Measurements from ENCODE around the gene PHACTR2.

PHACTR2 gene

GRCh38 chr6:143773506-143774150 is 95.9 kb downstream of the PHACTR2 start:
- DNase-seq (ENCODE audit: low read depth, low spot score), result no peak
- in situ Hi-C loops (cut with HindIII; ENCODE audit: low sequenced_read_pairs), result no loop called here
- TF ChIP-seq CTCF (IDR thresholded peaks at IDR 0.05; ENCODE audit: low read depth, low read length), result no peak
- H3K4me3 ChIP-seq (ENCODE audit: low read depth, low read length), result no peak overlapping the region

DNA sequence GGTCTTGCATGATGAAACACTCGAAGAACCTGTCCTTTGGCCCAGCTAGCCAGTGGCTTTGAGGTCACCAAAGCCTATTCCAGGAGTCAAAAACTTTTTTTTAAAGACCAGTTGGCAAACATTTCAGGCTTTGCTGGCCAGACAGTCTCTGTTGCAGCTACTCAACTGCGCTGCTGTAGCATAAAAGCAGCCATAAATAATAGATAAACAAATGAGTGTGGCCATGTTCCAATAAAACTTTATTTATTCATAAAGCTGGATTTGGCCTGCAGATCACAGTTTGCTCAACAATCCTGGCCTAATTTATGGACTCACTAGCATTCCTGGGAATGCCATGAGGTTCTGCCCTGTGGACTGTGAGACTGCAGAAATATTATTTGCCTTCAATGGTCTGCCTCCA is 96.6 kb downstream of the PHACTR2 start:
- in situ Hi-C loops (cut with HindIII; ENCODE audit: low sequenced_read_pairs), result no loop called here
- TF ChIP-seq CTCF (IDR thresholded peaks at IDR 0.05; ENCODE audit: low read depth, low read length), result no peak
- H3K4me3 ChIP-seq (ENCODE audit: low read depth, low read length), result no peak overlapping the region
- no peak for DNase-seq (ENCODE audit: low read depth, low spot score)

DNA sequence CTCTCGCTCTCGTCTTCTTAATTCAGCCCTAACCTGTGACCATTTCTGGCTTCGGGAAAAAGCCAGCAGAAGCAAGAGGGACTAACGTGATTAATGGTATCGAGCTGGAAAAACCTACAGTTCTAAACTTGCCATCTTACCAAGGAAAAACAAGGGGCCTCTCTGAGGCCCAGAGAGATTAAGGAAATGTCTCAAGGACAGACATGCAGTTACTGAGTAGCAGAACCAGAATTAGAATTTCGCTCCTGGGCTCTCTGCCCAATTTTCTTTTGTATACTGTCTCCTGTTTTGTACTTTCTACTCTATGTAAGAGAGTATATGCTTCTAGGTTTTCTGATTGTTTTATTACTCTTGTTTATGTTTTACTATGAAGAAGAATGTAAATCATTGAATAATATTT is 97.6 kb downstream of the PHACTR2 start:
- DNase-seq (ENCODE audit: low read depth, low spot score), result no peak
- H3K4me3 ChIP-seq (ENCODE audit: low read depth, low read length), result no peak overlapping the region
- in situ Hi-C loops (cut with HindIII; ENCODE audit: low sequenced_read_pairs), result no loop called here
- TF ChIP-seq CTCF (IDR thresholded peaks at IDR 0.05; ENCODE audit: low read depth, low read length), result no peak

GRCh38 chr6:143778926-143779325 is 101.2 kb downstream of the PHACTR2 start:
- in situ Hi-C loops (cut with HindIII; ENCODE audit: low sequenced_read_pairs), result no loop called here

DNA sequence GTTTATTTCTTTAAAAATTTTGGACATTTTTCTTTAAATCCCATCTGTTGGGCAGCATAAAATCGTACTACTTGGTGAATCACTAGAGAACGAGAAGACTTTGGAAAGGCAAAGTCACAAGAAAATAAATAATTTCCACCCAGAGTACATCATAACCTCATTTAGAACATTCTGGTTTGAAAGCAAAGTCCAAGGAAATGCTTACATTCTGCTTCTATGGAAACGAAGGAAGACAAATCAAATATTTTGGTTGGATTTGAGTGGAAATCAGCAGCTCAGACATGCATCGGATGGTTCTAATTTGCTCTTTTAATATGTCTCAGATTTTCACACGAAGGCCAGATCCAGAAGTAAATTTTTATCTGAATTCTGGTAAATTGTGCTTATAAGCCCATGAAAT is 104.7 kb downstream of the PHACTR2 start:
- DNase-seq (ENCODE audit: low read depth, low spot score), result peak; percentile 44
- TF ChIP-seq CTCF (IDR thresholded peaks at IDR 0.05; ENCODE audit: low read depth, low read length), result no peak
- no peak overlapping the region for H3K4me3 ChIP-seq (ENCODE audit: low read depth, low read length)
- in situ Hi-C loops (cut with HindIII; ENCODE audit: low sequenced_read_pairs), result no loop called here

More at GRCh38 chr6:143778926-143779325, 101.2 kb downstream of the PHACTR2 start:
- TF ChIP-seq CTCF (IDR thresholded peaks at IDR 0.05; ENCODE audit: low read depth, low read length), result no peak
- DNase-seq (ENCODE audit: low read depth, low spot score), result no peak
- no peak overlapping the region for H3K4me3 ChIP-seq (ENCODE audit: low read depth, low read length)

DNA sequence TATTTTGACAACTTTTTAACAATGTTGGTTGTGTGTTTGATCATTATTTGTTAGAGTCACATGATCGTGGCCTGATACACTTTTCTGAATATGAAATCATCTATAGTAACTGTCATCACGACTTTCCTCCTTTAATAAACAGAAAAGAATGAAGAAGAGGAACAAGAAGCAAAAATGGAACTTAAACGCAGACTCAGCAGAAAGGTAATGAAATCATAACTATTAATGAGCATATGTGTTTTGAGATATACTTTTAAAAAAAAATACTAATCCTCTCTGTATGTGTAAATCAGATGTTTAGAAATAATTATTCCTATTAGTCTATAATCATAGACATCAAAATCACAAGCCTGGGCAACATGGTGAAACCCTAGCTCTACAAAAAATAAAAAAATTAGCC is 105.3 kb downstream of the PHACTR2 start:
- no peak for TF ChIP-seq CTCF (IDR thresholded peaks at IDR 0.05; ENCODE audit: low read depth, low read length)
- H3K4me3 ChIP-seq (ENCODE audit: low read depth, low read length), result no peak overlapping the region
- in situ Hi-C loops (cut with HindIII; ENCODE audit: low sequenced_read_pairs), result no loop called here
- no peak for DNase-seq (ENCODE audit: low read depth, low spot score)
